Hematopoietic multipotent progenitor cell treated with erythropoietin and hydrocortisone succinate and interleukin-3 and kit ligand, for 6 days (in vitro differentiated cells): Measurements from ENCODE around the gene TTC27.
"Not testable (repeated sequence)": the region's sequence is repeated elsewhere in the genome, so short reads cannot be mapped to it uniquely, and the experiment has no call there.

Experiments
- DNase-seq: peaks from one replicate; pipeline ENCODE4 v3.0.0-alpha.2; 2015

TTC27 gene

GRCh38 chr2:32627814-32628579, at the start of gene TTC27:
TTC27 (plus strand) TSS chr2:32628050; CDS start chr2:32628293, 243 bp downstream.
- peak; percentile 99 for DNase-seq

GRCh38 chr2:32591669-32592463, 36.0 kb upstream of the TTC27 start:
- peak; percentile 92 for DNase-seq

- DNase-seq = no peak
These were observed 33.3 kb upstream of the TTC27 start for GRCh38 chr2:32594573-32594972.

GRCh38 chr2:32611366-32611765, 16.5 kb upstream of the TTC27 start:
- no peak for DNase-seq

- no peak for DNase-seq
These were observed 16.1 kb upstream of the TTC27 start for GRCh38 chr2:32611771-32612170.

- DNase-seq = no peak
These were observed 13.8 kb upstream of the TTC27 start for GRCh38 chr2:32614084-32614483.

- DNase-seq = no peak
These were observed 10.2 kb upstream of the TTC27 start for GRCh38 chr2:32617599-32618189.

- no peak for DNase-seq
These were observed 5.1 kb upstream of the TTC27 start for GRCh38 chr2:32622570-32623310.

GRCh38 chr2:32623311-32623706, 4.5 kb upstream of the TTC27 start:
- DNase-seq = no peak

- DNase-seq = no peak
These were observed 3.0 kb upstream of the TTC27 start for GRCh38 chr2:32624812-32625211.

- DNase-seq = no peak
These were observed 1.1 kb upstream of the TTC27 start for GRCh38 chr2:32626639-32627221.

GRCh38 chr2:32627441-32627813, 423 bp upstream of the TTC27 start:
- DNase-seq = peak; percentile 50

GRCh38 chr2:32632089-32632488, 4.2 kb downstream of the TTC27 start:
- DNase-seq = peak; percentile 68

GRCh38 chr2:32633040-32633439, 5.2 kb downstream of the TTC27 start:
- peak; percentile 61 for DNase-seq

- DNase-seq = not testable (repeated sequence)
These were observed 10.7 kb downstream of the TTC27 start for GRCh38 chr2:32638548-32638947.

- DNase-seq = no peak
These were observed 13.3 kb downstream of the TTC27 start for GRCh38 chr2:32641180-32641579.

GRCh38 chr2:32647180-32647651, 19.4 kb downstream of the TTC27 start:
- no peak for DNase-seq

GRCh38 chr2:32652555-32653209, 24.8 kb downstream of the TTC27 start:
- DNase-seq = no peak

- no peak for DNase-seq
These were observed 28.2 kb downstream of the TTC27 start for GRCh38 chr2:32656069-32656468.

GRCh38 chr2:32663864-32664263, 36.0 kb downstream of the TTC27 start:
- no peak for DNase-seq

GRCh38 chr2:32666704-32667103, 38.9 kb downstream of the TTC27 start:
- DNase-seq = no peak

- DNase-seq = no peak
These were observed 40.4 kb downstream of the TTC27 start for GRCh38 chr2:32668254-32668653.
